Liver (tissue), 3 donors: ENCODE results near the gene KCNQ4.

ENCODE experiments used
- FOXA1 ChIP-seq: IDR thresholded peaks from 2 replicates; pipeline ENCODE4 v1.6.1; 2016; ENCODE audit warnings: antibody characterized with exemption
- GABPA ChIP-seq, 2 donors: IDR thresholded peaks in 1 of 2; conservative IDR thresholded peaks in 1 of 2; 2 replicates each; pipeline ENCODE4 v1.6.1; 2016; ENCODE audit warnings: antibody characterized with exemption in 2 of 2, mild to moderate bottlenecking in 1 of 2, moderate library complexity in 1 of 2
- RXRA ChIP-seq, 2 donors: IDR thresholded peaks; 2 replicates each; pipeline ENCODE4 v1.6.1; 2017 to 2018; ENCODE audit warnings: antibody characterized with exemption in 2 of 2, mild to moderate bottlenecking in 1 of 2
- SP1 ChIP-seq: IDR thresholded peaks from 2 replicates; pipeline ENCODE4 v1.6.1; 2018; ENCODE audit warnings: antibody characterized with exemption, mild to moderate bottlenecking
- TF ChIP-seq, protein P1 (sequence below): fragments of 150-350 bp; IDR thresholded peaks from 2 replicates; pipeline ENCODE4 v1.5.1; 2017; ENCODE audit warnings: improper control_type of control experiment, low read depth, low read length; ENCODE audit not compliant: missing input control
- TF ChIP-seq, protein P2 (sequence below): IDR thresholded peaks from 2 replicates; pipeline ENCODE4 v1.6.1; 2016; ENCODE audit warnings: antibody characterized with exemption
- TF ChIP-seq, protein P3 (sequence below): IDR thresholded peaks from 2 replicates; pipeline ENCODE4 v1.6.1; 2016; ENCODE audit warnings: antibody characterized with exemption, mild to moderate bottlenecking
- TF ChIP-seq, protein P4 (sequence below): IDR thresholded peaks from 2 replicates; pipeline ENCODE4 v1.6.1; 2016; ENCODE audit warnings: antibody characterized with exemption
- TF ChIP-seq, protein P5 (sequence below): IDR thresholded peaks from 2 replicates; pipeline ENCODE4 v1.6.1; 2016; ENCODE audit warnings: antibody characterized with exemption
- donor health status: healthy.
- donor health status: healthy.

DNA sequence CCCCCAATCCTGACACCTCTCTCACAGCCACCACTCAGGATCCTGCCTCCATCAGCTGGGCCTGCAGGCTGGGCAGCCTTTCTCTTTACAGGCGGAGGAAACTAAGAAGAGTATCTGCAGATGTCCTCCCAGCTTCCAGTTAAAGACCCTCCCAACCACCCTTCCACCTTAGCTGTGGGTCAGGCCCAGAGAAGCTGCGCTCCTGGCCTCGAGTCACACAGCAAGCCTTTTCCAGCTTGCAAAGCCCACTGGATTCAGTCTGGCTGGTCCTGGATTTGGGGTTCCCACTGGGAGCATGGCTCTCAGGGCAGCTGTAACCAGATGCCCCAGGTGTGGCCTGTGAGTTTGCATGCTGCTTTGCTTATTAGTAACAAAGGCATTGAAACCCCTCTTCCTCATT lies 19.9 kb downstream of the KCNQ4 start:
- TF ChIP-seq, protein P1, sequence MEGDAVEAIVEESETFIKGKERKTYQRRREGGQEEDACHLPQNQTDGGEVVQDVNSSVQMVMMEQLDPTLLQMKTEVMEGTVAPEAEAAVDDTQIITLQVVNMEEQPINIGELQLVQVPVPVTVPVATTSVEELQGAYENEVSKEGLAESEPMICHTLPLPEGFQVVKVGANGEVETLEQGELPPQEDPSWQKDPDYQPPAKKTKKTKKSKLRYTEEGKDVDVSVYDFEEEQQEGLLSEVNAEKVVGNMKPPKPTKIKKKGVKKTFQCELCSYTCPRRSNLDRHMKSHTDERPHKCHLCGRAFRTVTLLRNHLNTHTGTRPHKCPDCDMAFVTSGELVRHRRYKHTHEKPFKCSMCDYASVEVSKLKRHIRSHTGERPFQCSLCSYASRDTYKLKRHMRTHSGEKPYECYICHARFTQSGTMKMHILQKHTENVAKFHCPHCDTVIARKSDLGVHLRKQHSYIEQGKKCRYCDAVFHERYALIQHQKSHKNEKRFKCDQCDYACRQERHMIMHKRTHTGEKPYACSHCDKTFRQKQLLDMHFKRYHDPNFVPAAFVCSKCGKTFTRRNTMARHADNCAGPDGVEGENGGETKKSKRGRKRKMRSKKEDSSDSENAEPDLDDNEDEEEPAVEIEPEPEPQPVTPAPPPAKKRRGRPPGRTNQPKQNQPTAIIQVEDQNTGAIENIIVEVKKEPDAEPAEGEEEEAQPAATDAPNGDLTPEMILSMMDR = no peak
- TF ChIP-seq, protein P2, sequence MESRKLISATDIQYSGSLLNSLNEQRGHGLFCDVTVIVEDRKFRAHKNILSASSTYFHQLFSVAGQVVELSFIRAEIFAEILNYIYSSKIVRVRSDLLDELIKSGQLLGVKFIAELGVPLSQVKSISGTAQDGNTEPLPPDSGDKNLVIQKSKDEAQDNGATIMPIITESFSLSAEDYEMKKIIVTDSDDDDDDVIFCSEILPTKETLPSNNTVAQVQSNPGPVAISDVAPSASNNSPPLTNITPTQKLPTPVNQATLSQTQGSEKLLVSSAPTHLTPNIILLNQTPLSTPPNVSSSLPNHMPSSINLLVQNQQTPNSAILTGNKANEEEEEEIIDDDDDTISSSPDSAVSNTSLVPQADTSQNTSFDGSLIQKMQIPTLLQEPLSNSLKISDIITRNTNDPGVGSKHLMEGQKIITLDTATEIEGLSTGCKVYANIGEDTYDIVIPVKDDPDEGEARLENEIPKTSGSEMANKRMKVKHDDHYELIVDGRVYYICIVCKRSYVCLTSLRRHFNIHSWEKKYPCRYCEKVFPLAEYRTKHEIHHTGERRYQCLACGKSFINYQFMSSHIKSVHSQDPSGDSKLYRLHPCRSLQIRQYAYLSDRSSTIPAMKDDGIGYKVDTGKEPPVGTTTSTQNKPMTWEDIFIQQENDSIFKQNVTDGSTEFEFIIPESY = no peak
- TF ChIP-seq, protein P3, sequence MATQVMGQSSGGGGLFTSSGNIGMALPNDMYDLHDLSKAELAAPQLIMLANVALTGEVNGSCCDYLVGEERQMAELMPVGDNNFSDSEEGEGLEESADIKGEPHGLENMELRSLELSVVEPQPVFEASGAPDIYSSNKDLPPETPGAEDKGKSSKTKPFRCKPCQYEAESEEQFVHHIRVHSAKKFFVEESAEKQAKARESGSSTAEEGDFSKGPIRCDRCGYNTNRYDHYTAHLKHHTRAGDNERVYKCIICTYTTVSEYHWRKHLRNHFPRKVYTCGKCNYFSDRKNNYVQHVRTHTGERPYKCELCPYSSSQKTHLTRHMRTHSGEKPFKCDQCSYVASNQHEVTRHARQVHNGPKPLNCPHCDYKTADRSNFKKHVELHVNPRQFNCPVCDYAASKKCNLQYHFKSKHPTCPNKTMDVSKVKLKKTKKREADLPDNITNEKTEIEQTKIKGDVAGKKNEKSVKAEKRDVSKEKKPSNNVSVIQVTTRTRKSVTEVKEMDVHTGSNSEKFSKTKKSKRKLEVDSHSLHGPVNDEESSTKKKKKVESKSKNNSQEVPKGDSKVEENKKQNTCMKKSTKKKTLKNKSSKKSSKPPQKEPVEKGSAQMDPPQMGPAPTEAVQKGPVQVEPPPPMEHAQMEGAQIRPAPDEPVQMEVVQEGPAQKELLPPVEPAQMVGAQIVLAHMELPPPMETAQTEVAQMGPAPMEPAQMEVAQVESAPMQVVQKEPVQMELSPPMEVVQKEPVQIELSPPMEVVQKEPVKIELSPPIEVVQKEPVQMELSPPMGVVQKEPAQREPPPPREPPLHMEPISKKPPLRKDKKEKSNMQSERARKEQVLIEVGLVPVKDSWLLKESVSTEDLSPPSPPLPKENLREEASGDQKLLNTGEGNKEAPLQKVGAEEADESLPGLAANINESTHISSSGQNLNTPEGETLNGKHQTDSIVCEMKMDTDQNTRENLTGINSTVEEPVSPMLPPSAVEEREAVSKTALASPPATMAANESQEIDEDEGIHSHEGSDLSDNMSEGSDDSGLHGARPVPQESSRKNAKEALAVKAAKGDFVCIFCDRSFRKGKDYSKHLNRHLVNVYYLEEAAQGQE = no peak
- TF ChIP-seq SP1 (no peak), FOXA1 (no peak), RXRA (IDR thresholded peaks at IDR 0.05) (no peak), GABPA (IDR thresholded peaks at IDR 0.05 in 1 of 2, conservative IDR thresholded peaks at IDR 0.05 in 1 of 2) (no peak)
- TF ChIP-seq, protein P4, sequence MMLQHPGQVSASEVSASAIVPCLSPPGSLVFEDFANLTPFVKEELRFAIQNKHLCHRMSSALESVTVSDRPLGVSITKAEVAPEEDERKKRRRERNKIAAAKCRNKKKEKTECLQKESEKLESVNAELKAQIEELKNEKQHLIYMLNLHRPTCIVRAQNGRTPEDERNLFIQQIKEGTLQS = no peak
- TF ChIP-seq, protein P5, sequence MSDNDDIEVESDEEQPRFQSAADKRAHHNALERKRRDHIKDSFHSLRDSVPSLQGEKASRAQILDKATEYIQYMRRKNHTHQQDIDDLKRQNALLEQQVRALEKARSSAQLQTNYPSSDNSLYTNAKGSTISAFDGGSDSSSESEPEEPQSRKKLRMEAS = no peak
